Stimulated activated memory B cell treated with anti-CD40 and anti-IgM and Interleukin-4, amounts not matched to agents 10 μg/mL and 1 μg/mL and 100 μg/mL, for 72 hours (primary cell): ENCODE data around the gene PASK.

Experiments
- ATAC-seq: fragments of 150-1000 bp; cut with Tn5 transposase; 2 replicates; pipeline ENCODE4 v1.10.0; 2021
- H3K27ac Mint-ChIP-seq: one replicate; pipeline ENCODE4 v1.8.0; 2022; ENCODE audit warnings: mild to moderate bottlenecking, mixed read lengths
- H3K27me3 Mint-ChIP-seq: one replicate; pipeline ENCODE4 v1.8.0; 2022; ENCODE audit warnings: mixed read lengths
- H3K36me3 Mint-ChIP-seq: one replicate; pipeline ENCODE4 v1.8.0; 2022; ENCODE audit warnings: mixed read lengths
- H3K4me1 Mint-ChIP-seq: one replicate; pipeline ENCODE4 v1.8.0; 2022; ENCODE audit warnings: mixed read lengths
- H3K4me3 Mint-ChIP-seq: one replicate; pipeline ENCODE4 v1.8.0; 2022; ENCODE audit warnings: mild to moderate bottlenecking, moderate library complexity, mixed read lengths
- H3K9me3 Mint-ChIP-seq: one replicate; pipeline ENCODE4 v1.8.0; 2022; ENCODE audit warnings: mixed read lengths

Gene PASK

GRCh38 chr2:241068942-241069810 is 80.1 kb downstream of the PASK start:
- no peak for ATAC-seq
- no peak overlapping the region for H3K27ac Mint-ChIP-seq

GRCh38 chr2:241068136-241068941 is 80.9 kb downstream of the PASK start:
- no peak for ATAC-seq
- H3K4me1 Mint-ChIP-seq, result peaks cover 16% of the 10 kb centered on the region
- H3K9me3 Mint-ChIP-seq, result no peaks in the 10 kb centered on the region
- H3K36me3 Mint-ChIP-seq, result peaks cover 20% of the 10 kb centered on the region
- H3K27me3 Mint-ChIP-seq, result no peaks in the 10 kb centered on the region
- no peak overlapping the region for H3K27ac Mint-ChIP-seq
- no peak overlapping the region for H3K4me3 Mint-ChIP-seq

More at GRCh38 chr2:241068942-241069810, 80.1 kb downstream of the PASK start:
- no peaks in the 10 kb centered on the region for H3K9me3 Mint-ChIP-seq
- no peaks in the 10 kb centered on the region for H3K27me3 Mint-ChIP-seq
- H3K4me3 Mint-ChIP-seq, result no peak overlapping the region
- peaks cover 8% of the 10 kb centered on the region for H3K4me1 Mint-ChIP-seq
- H3K36me3 Mint-ChIP-seq, result peaks cover 20% of the 10 kb centered on the region

- no peaks in the 10 kb centered on the region for H3K9me3 Mint-ChIP-seq
- H3K27ac Mint-ChIP-seq, result no peak overlapping the region
- peaks cover 20% of the 10 kb centered on the region for H3K36me3 Mint-ChIP-seq
- H3K4me1 Mint-ChIP-seq, result peaks cover 17% of the 10 kb centered on the region
- no peak overlapping the region for H3K4me3 Mint-ChIP-seq
- no peaks in the 10 kb centered on the region for H3K27me3 Mint-ChIP-seq
- no peak for ATAC-seq
These were observed 81.7 kb downstream of the PASK start for GRCh38 chr2:241067501-241068135.

- H3K36me3 Mint-ChIP-seq, result peaks cover 20% of the 10 kb centered on the region
These were observed 82.4 kb downstream of the PASK start for GRCh38 chr2:241066893-241067341.

GRCh38 chr2:241066171-241066892 is 82.9 kb downstream of the PASK start:
- Mint-ChIP-seq H3K36me3 (peaks cover 20% of the 10 kb centered on the region), H3K27me3 (no peaks in the 10 kb centered on the region), H3K4me1 (peaks cover 17% of the 10 kb centered on the region), H3K4me3 (no peak overlapping the region), H3K9me3 (no peaks in the 10 kb centered on the region), H3K27ac (no peak overlapping the region)
- ATAC-seq, result no peak

More at GRCh38 chr2:241066893-241067341, 82.4 kb downstream of the PASK start:
- Mint-ChIP-seq H3K27me3 (no peaks in the 10 kb centered on the region), H3K9me3 (no peaks in the 10 kb centered on the region), H3K4me3 (no peak overlapping the region), H3K27ac (no peak overlapping the region), H3K4me1 (peaks cover 17% of the 10 kb centered on the region)
- ATAC-seq, result no peak

GRCh38 chr2:241065355-241065803 is 83.9 kb downstream of the PASK start:
- peaks cover 14% of the 10 kb centered on the region for H3K4me1 Mint-ChIP-seq
- no peak overlapping the region for H3K4me3 Mint-ChIP-seq

GRCh38 chr2:241064802-241065354 is 84.4 kb downstream of the PASK start:
- Mint-ChIP-seq H3K4me1 (peaks cover 12% of the 10 kb centered on the region), H3K27me3 (no peaks in the 10 kb centered on the region), H3K4me3 (no peak overlapping the region), H3K27ac (no peak overlapping the region), H3K36me3 (peaks cover 11% of the 10 kb centered on the region), H3K9me3 (no peaks in the 10 kb centered on the region)
- no peak for ATAC-seq

More at GRCh38 chr2:241065355-241065803, 83.9 kb downstream of the PASK start:
- no peaks in the 10 kb centered on the region for H3K9me3 Mint-ChIP-seq
- peaks cover 14% of the 10 kb centered on the region for H3K36me3 Mint-ChIP-seq
- no peaks in the 10 kb centered on the region for H3K27me3 Mint-ChIP-seq
- H3K27ac Mint-ChIP-seq, result no peak overlapping the region
- no peak for ATAC-seq

- Mint-ChIP-seq H3K27ac (peak overlapping the region; percentile 12), H3K36me3 (peaks cover 11% of the 10 kb centered on the region), H3K27me3 (no peaks in the 10 kb centered on the region), H3K4me1 (peaks cover 12% of the 10 kb centered on the region), H3K4me3 (peak overlapping the region; percentile 57), H3K9me3 (no peaks in the 10 kb centered on the region)
- ATAC-seq, result peak; percentile 76
These were observed 85.1 kb downstream of the PASK start for GRCh38 chr2:241064008-241064801.

GRCh38 chr2:241063587-241063986 is 85.7 kb downstream of the PASK start:
- Mint-ChIP-seq H3K4me3 (peak overlapping the region; percentile 57), H3K4me1 (peaks cover 12% of the 10 kb centered on the region), H3K36me3 (peaks cover 11% of the 10 kb centered on the region), H3K27ac (peak overlapping the region; percentile 12), H3K9me3 (no peaks in the 10 kb centered on the region), H3K27me3 (no peaks in the 10 kb centered on the region)
- peak; percentile 67 for ATAC-seq

GRCh38 chr2:241063093-241063551 is 86.2 kb downstream of the PASK start:
- no peaks in the 10 kb centered on the region for H3K9me3 Mint-ChIP-seq
- no peak overlapping the region for H3K27ac Mint-ChIP-seq
- ATAC-seq, result no peak
- H3K36me3 Mint-ChIP-seq, result peaks cover 11% of the 10 kb centered on the region
- no peaks in the 10 kb centered on the region for H3K27me3 Mint-ChIP-seq
- H3K4me3 Mint-ChIP-seq, result no peak overlapping the region
- peaks cover 12% of the 10 kb centered on the region for H3K4me1 Mint-ChIP-seq

GRCh38 chr2:241062389-241063092 is 86.7 kb downstream of the PASK start:
- Mint-ChIP-seq H3K9me3 (no peaks in the 10 kb centered on the region), H3K4me1 (peaks cover 12% of the 10 kb centered on the region), H3K36me3 (peaks cover 11% of the 10 kb centered on the region), H3K4me3 (no peak overlapping the region), H3K27me3 (no peaks in the 10 kb centered on the region), H3K27ac (no peak overlapping the region)
- ATAC-seq, result no peak

GRCh38 chr2:241061275-241061674 is 88.0 kb downstream of the PASK start:
- Mint-ChIP-seq H3K4me1 (peaks cover 12% of the 10 kb centered on the region), H3K27ac (no peak overlapping the region), H3K9me3 (no peaks in the 10 kb centered on the region), H3K36me3 (peaks cover 7% of the 10 kb centered on the region), H3K27me3 (no peaks in the 10 kb centered on the region), H3K4me3 (no peak overlapping the region)
- ATAC-seq, result no peak
